HCT116 (cell line): Measurements from ENCODE around the gene EPS8L2. TPM values are rescaled to one million over a fixed set of nuclear protein-coding genes. Genes with fewer than 3 reads are reported as not detected.

Experiments
- ATAC-seq: fragments of 200-7000 bp; cut with Tn5 transposase; 2 replicates; pipeline ENCODE4 v1.9.1; 2020; ENCODE audit warnings: mild to moderate bottlenecking, moderate library complexity
- BruUV-seq: library from RNA; stranded (reverse); fragments of 400-500 nt; replicated peaks from 2 replicates; lab custom pipeline; 2021; lab: Mats Ljungman, UMichigan
- CTCF ChIA-PET: fragments of 300-600 bp; sonication (Branson Sonifier 250); formaldehyde crosslinking; loops from one replicate; lab custom pipeline; 2021; ENCODE audit warnings: antibody characterized with exemption; lab: Charles Lee
- POLR2A ChIA-PET: fragments of 300-600, 350-600 bp; sonication (Branson Sonifier 250); formaldehyde crosslinking; loops from one replicate; lab custom pipeline; 2021; ENCODE audit warnings: antibody characterized with exemption; lab: Charles Lee
- RAD21 ChIA-PET, 2 experiments: fragments of 300-600 bp; sonication (Branson Sonifier 250); formaldehyde crosslinking; loops; one replicate each; lab custom pipeline; 2023; ENCODE audit warnings: low total read pairs in 2 of 2; ENCODE audit not compliant: uncharacterized antibody in 2 of 2, unreplicated experiment in 2 of 2, low non-redundant PET in 1 of 2; lab: Charles Lee
- DNase-seq: peaks from one replicate; pipeline ENCODE4 v3.0.0-alpha.2; 2010; ENCODE audit warnings: low read depth, low spot score
- H2AFZ ChIP-seq: fragments of 200-600 bp; shearing (Covaris generic), sonication (generic); 2 replicates; pipeline ENCODE4 v1.6.1; 2017; ENCODE audit warnings: low read depth, mixed run types, mixed read lengths, antibody characterized with exemption, low read length; ENCODE audit not compliant: poor library complexity, severe bottlenecking
- H3K27ac ChIP-seq: 2 replicates; pipeline ENCODE4 v1.5.1; 2012; ENCODE audit warnings: low read depth, low read length
- H3K27me3 ChIP-seq: fragments of 200-600 bp; sonication (generic); 2 replicates; pipeline ENCODE4 v1.6.1; 2016; ENCODE audit warnings: mixed run types, low read length, mixed read lengths; ENCODE audit not compliant: insufficient read depth
- H3K36me3 ChIP-seq, 2 experiments: fragments of 200-500 bp in 1 of 2; fragments of 200-600 bp in 1 of 2; sonication (Bioruptor generic) in 1 of 2; sonication (generic) in 1 of 2; 2 replicates each; pipeline versions ENCODE4 v1.5.1 to v1.6.1; 2014 to 2016; ENCODE audit warnings: low read length in 2 of 2, inconsistent platforms in 1 of 2, mixed read lengths in 1 of 2, mixed run types in 1 of 2; ENCODE audit not compliant: insufficient read depth in 2 of 2, control insufficient read depth in 1 of 2
- H3K4me1 ChIP-seq, 2 experiments: fragments of 200-600 bp in 1 of 2; sonication (generic) in 1 of 2; 2 replicates each; pipeline versions ENCODE4 v1.5.1 to v1.6.1; 2012 to 2017; ENCODE audit warnings: low read length in 2 of 2, inconsistent platforms in 1 of 2, mild to moderate bottlenecking in 1 of 2, mixed read lengths in 1 of 2, mixed run types in 1 of 2, moderate library complexity in 1 of 2; ENCODE audit not compliant: insufficient read depth in 2 of 2, control insufficient read depth in 1 of 2
- H3K4me2 ChIP-seq: fragments of 200-600 bp; sonication (generic); 2 replicates; pipeline ENCODE4 v1.6.1; 2017; ENCODE audit warnings: mixed run types, low read length, mixed read lengths
- H3K4me3 ChIP-seq, 2 experiments: fragments of 200-600 bp in 1 of 2; sonication (generic) in 1 of 2; replicated peaks in 1 of 2; 2 replicates each; pipeline ENCODE4 v1.5.1; 2011 to 2016; ENCODE audit warnings: low read length in 2 of 2, control low read depth in 1 of 2, low read depth in 1 of 2, mild to moderate bottlenecking in 1 of 2, mixed read lengths in 1 of 2, mixed run types in 1 of 2
- H3K79me2 ChIP-seq: fragments of 200-600 bp; sonication (generic); 2 replicates; pipeline ENCODE4 v1.6.1; 2017; ENCODE audit warnings: mild to moderate bottlenecking, mixed run types, low read length, moderate library complexity, mixed read lengths; ENCODE audit not compliant: insufficient read depth
- H3K9ac ChIP-seq: fragments of 200-600 bp; sonication (generic); 2 replicates; pipeline ENCODE4 v1.6.1; 2016; ENCODE audit warnings: low read length, mixed read lengths
- H3K9me2 ChIP-seq: fragments of 200-600 bp; sonication (generic), shearing (Covaris generic); 2 replicates; pipeline ENCODE4 v1.6.1; 2017; ENCODE audit warnings: mixed run types, mild to moderate bottlenecking, moderate library complexity; ENCODE audit not compliant: insufficient read depth
- H3K9me3 ChIP-seq, 2 experiments: fragments of 200-500 bp in 1 of 2; fragments of 200-600 bp in 1 of 2; sonication (Bioruptor generic) in 1 of 2; sonication (generic) in 1 of 2; 2 replicates each; pipeline ENCODE4 v1.6.1; 2014 to 2017; ENCODE audit warnings: low read length in 2 of 2, mixed read lengths in 2 of 2, inconsistent platforms in 1 of 2, low read depth in 1 of 2, mild to moderate bottlenecking in 1 of 2, mixed run types in 1 of 2, moderate library complexity in 1 of 2; ENCODE audit not compliant: control insufficient read depth in 1 of 2, insufficient read depth in 1 of 2
- H4K20me1 ChIP-seq: fragments of 200-600 bp; sonication (generic), shearing (Covaris generic); 2 replicates; pipeline ENCODE4 v1.6.1; 2017; ENCODE audit warnings: mixed run types, mild to moderate bottlenecking, moderate library complexity; ENCODE audit not compliant: insufficient read depth
- CEBPB ChIP-seq: IDR thresholded peaks from 2 replicates; pipeline ENCODE4 v1.6.1; 2012; ENCODE audit warnings: low read depth
- EGR1 ChIP-seq: IDR thresholded peaks from 2 replicates; pipeline ENCODE4 v1.6.1; 2012; ENCODE audit warnings: low read depth
- FOSL1 ChIP-seq: IDR thresholded peaks from 2 replicates; pipeline ENCODE4 v1.6.1; 2012; ENCODE audit warnings: low read depth
- MAX ChIP-seq: IDR thresholded peaks from 2 replicates; pipeline ENCODE4 v1.6.1; 2012
- POLR2A ChIP-seq: IDR thresholded peaks from 2 replicates; pipeline ENCODE4 v1.7.0; 2011; ENCODE audit warnings: borderline replicate concordance; ENCODE audit not compliant: insufficient read depth, insufficient read length; ENCODE audit errors: extremely low read depth
- RAD21 ChIP-seq: IDR thresholded peaks from 2 replicates; pipeline ENCODE4 v1.6.1; 2012; ENCODE audit warnings: low read depth, mild to moderate bottlenecking
- ZNF274 ChIP-seq: fragments of 200-500 bp; sonication (Bioruptor generic); IDR thresholded peaks from 2 replicates; pipeline ENCODE4 v1.6.1; 2014; ENCODE audit warnings: mild to moderate bottlenecking, low read depth, low read length, inconsistent platforms
- intact Hi-C: fragments of 100-400 bp; cut with micrococcal nuclease; formaldehyde crosslinking; loops from 2 replicates; pipeline ENCODE4 v1.10.0; 2022
- total RNA-seq: library from RNA; stranded (reverse); gene quantifications from one replicate; pipeline ENCODE4 v1.2.1, GENCODE V29; 2021; ENCODE audit not compliant: unreplicated experiment

The EPS8L2 gene
- total RNA-seq, 1 experiment from 2014 or later: 157 TPM

- peaks cover 56% of the 10 kb centered on the region for H3K79me2 ChIP-seq
- peak overlapping the region; percentile 91 for H3K27ac ChIP-seq
Measured at GRCh38 chr11:748007-748359, 42.0 kb downstream of the EPS8L2 start.

GRCh38 chr11:749731-750130 lies 43.7 kb downstream of the EPS8L2 start:
- Histone ChIP-seq H3K4me3 (no peak overlapping the region), H3K27ac (no peak overlapping the region)

More at GRCh38 chr11:748007-748359, 42.0 kb downstream of the EPS8L2 start:
- RAD21 ChIA-PET: no interaction called here
- no peaks in the 10 kb centered on the region; a peak in 2 of 4 replicates for H3K36me3 ChIP-seq
- no peak for DNase-seq
- H4K20me1 ChIP-seq: no peaks in the 10 kb centered on the region
- CTCF ChIA-PET: interaction anchor here (1.0 to 2.7 kb wide), 3 partner anchors 15 to 43 kb away, joined by 3 to 10 read pairs (median 6); no protein-coding TSS in a partner anchor
- no TSS peak for BruUV-seq
- peak overlapping the region; percentile 90 for H3K4me2 ChIP-seq
- no peak overlapping the region for H2AFZ ChIP-seq
- H3K27me3 ChIP-seq: no peaks in the 10 kb centered on the region
- no peaks in the 10 kb centered on the region for H3K9me3 ChIP-seq
- peak overlapping the region; percentile 94 for H3K9ac ChIP-seq
- H3K4me1 ChIP-seq: peaks cover 24 to 52% of the 10 kb centered on the region in 2 experiments; a peak in 3 of 4 replicates
- POLR2A ChIA-PET: no interaction called here
- peak; percentile 62; the same call in 1 of the 2 replicates for TF ChIP-seq MAX
- TF ChIP-seq POLR2A: no peak
- peak; percentile 39; the same call in 1 of the 2 replicates for TF ChIP-seq EGR1
- TF ChIP-seq, all 23 proteins: peak for 2
- Histone ChIP-seq H3K4me3 (peak overlapping the region; percentile 79 to 91), H3K9me2 (no peaks in the 10 kb centered on the region)
- intact Hi-C loops: no loop called here
- ATAC-seq: peak; percentile 1; the same call in 1 of the 2 replicates

More at GRCh38 chr11:749731-750130, 43.7 kb downstream of the EPS8L2 start:
- H2AFZ ChIP-seq: no peak overlapping the region
- intact Hi-C loops: no loop called here
- H3K9me2 ChIP-seq: no peaks in the 10 kb centered on the region
- TF ChIP-seq ZNF274 (no peak), RAD21 (no peak), FOSL1 (no peak), CEBPB (no peak)
- ATAC-seq: no peak
- peak overlapping the region; percentile 4; the same call in 1 of the 2 replicates for H3K4me2 ChIP-seq
- POLR2A ChIA-PET: interaction anchor here (2.2 kb wide), 1 partner anchor 13 kb away, joined by 9 read pairs; no protein-coding TSS in a partner anchor
- CTCF ChIA-PET: interaction anchor here (1.3 kb wide), 1 partner anchor 13 kb away, joined by 3 read pairs; no protein-coding TSS in a partner anchor
- H4K20me1 ChIP-seq: no peaks in the 10 kb centered on the region
- peaks cover 71% of the 10 kb centered on the region for H3K79me2 ChIP-seq
- H3K4me1 ChIP-seq: peaks cover 19 to 42% of the 10 kb centered on the region in 2 experiments; a peak in 3 of 4 replicates
- no peak for DNase-seq
- H3K9ac ChIP-seq: no peak overlapping the region
- H3K9me3 ChIP-seq: no peaks in the 10 kb centered on the region
- RAD21 ChIA-PET: no interaction called here
- no peaks in the 10 kb centered on the region for H3K27me3 ChIP-seq
- no peaks in the 10 kb centered on the region; a peak in 2 of 4 replicates for H3K36me3 ChIP-seq
- no TSS peak for BruUV-seq
